ENCODE data around the gene COLEC12.

Gene COLEC12

DNA sequence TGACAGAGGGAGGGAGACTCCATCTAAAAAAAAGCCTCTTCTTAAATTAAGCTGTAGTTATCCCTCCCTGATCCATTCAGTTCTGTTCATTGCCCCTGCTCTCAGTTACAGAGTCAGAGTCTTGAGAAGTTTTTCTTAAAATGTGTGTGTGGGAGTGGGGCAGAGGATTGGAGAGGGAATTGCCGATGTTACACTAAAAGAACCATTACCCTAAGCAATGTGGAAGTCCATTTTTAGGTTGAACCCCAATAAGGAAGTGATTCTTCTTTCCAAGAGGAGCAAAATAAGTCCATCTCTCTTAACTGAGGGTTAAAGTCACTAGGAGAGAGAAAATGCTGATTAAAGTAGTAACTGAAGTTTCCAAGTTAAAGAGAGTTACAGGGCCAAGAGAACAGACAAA is 211.5 kb downstream of the COLEC12 start:
- no peak for DNase-seq (ENCODE audit: low read depth)

DNA sequence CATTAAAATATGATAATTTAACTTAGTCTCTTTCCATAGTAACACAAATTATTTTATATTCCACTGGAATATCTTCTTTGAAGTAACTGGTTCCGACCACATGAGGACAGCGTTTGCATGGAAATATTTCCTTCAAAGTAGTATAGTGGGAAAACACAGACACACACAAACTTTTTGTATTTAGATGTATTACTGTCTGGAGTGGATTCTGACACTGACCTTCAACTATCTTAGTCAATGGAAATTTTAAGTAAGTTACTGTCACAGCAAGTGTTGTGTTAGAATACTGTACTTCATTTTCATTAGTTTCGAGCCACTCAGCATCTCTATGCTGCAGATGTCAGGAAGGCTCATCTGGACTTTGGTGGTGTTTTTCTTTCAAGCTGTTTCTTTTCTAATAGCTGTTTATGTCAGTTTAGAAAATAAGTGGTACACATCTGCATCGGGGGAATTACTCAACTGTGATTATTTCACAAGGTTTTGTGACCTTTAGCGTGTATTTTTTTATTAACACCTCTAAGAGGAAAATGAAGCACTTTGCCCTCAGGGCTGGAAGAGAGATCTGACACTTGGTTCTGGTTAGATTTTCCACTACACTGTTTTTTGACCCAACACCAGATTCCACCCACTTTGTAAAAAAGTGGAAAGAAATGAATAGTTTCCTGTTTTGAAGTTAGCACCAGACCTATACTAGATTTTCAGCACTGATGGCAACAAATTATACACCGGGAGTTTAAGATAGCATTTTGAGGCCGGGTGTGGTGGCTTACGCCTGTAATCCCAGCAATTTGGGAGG is 213.8 kb downstream of the COLEC12 start:
- peak; percentile 13 for DNase-seq (ENCODE audit: low read depth)

DNA sequence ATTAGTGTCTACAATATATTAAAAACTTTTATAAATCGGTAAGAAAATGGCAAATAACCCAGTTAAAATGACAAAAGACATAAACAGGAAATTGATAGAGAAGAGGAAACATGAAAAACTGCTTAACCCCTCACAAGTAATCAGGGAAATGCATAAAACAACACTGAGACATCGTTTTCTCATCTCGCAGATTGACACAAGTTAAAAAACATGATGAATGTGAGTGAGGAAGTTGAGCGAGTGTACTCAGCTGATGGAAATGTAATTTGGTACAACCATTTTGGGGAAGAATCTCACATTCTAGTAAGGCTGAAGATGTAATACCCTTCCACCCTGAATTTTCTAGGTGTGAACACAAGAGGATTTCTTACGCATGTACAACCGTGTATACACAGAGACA is 214.7 kb downstream of the COLEC12 start:
- DNase-seq (ENCODE audit: low read depth) = no peak

DNA sequence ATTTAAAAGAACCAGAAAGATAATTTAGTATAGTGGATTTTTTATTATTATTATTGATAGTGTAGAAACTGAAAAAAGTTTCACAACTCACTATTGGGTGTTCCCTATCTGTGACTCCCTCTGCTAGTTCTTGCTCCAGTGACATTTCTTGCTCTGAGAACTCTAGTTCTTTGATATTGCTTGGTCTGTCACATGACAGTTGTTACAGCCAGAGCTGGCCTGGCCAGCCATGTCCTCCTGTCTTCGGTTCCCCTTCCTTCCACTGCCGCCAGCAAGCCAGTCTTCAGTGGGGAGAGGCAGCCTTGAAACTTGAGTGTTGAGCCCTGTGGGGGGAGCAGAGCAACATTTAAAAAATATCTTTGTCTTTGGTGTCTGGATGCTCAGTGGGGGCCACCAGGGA is 225.0 kb downstream of the COLEC12 start:
- no peak for DNase-seq (ENCODE audit: low read depth)

DNA sequence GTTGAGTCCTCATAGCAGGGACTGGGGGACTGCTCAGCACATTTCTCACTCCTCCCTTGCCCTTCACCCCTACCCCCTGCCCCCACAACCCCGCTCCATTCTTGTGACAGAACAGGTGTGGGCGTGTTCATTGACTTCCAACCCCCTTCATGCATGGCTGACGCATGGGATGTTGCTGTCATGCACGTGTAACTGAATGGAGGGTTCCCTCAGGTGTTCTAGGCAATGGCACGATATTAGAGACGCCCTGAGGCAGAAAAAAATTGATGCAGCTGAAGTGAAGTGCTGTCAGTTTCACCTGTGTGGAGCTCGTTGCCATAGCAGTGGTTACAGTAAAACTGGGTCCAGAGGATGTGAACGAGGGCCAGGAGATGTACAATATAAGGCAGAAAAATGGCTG is 226.2 kb downstream of the COLEC12 start:
- no peak for DNase-seq (ENCODE audit: low read depth)

DNA sequence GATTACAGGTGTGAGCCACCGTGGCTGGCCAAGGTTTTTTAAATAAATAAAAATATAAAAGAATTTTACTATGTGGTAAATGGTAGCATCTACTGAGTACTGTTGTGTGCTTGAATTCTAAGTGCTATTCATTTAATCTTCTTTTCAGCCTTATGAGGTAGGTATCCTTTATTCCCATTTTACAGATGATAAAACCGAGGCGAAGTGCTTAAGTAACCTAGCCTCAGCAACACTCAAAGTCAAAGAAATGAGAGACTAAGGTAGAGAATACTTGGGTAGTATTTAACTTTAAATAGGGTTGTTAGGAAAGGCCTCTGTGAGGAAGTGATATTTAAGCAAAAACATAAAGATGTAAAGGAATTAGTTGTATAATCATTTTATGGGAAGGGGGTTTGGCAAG is 227.0 kb downstream of the COLEC12 start:
- no peak for DNase-seq (ENCODE audit: low read depth)

DNA sequence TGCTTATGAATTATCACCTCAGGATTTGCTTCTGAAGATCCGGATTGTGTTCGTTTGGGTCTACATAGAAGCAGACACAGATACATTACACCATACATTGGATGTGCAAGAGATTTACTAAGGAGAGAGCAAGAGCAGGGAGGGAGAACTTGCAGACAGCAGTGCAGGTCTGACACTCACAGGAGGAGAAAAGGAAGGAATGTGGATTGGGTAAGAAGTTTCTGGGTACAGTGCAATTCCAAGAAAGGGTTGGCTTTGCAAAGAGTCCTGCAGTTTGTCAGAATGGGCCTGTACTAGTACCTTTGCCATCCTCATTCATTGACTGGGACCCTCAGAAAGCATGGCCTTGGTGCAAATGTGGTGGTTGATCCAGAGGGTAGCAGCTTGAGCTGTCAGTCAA is 227.9 kb downstream of the COLEC12 start:
- DNase-seq (ENCODE audit: low read depth) = no peak

DNA sequence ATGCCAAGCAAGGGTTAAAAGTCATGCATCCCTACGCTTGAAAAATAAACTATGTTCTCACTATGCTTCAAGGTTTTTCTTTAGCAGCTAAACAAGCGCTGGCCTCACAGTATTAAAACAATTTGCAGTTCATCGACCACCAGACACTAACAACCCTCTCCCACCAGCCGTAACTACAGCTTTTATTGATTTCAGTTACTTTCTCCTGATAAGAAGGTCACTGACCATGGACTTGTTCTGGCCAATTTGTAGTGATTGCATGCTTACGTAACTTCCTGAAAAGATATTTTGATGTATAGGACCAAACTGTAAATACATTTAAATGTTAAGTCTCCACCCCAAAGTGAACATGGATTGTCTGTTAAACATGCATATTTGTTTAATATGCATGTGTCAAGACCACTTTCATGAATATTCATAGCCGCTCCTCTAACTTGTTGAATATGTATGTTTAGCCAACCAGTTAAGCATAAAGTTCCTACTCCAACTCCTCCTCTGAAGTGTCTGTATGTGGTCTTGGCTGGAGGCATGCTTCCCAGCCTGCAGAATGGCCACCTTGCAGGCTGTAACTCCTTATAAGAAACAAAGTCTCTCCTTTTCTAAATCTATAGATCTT is 230.9 kb downstream of the COLEC12 start:
- no peak for DNase-seq (ENCODE audit: low read depth)

DNA sequence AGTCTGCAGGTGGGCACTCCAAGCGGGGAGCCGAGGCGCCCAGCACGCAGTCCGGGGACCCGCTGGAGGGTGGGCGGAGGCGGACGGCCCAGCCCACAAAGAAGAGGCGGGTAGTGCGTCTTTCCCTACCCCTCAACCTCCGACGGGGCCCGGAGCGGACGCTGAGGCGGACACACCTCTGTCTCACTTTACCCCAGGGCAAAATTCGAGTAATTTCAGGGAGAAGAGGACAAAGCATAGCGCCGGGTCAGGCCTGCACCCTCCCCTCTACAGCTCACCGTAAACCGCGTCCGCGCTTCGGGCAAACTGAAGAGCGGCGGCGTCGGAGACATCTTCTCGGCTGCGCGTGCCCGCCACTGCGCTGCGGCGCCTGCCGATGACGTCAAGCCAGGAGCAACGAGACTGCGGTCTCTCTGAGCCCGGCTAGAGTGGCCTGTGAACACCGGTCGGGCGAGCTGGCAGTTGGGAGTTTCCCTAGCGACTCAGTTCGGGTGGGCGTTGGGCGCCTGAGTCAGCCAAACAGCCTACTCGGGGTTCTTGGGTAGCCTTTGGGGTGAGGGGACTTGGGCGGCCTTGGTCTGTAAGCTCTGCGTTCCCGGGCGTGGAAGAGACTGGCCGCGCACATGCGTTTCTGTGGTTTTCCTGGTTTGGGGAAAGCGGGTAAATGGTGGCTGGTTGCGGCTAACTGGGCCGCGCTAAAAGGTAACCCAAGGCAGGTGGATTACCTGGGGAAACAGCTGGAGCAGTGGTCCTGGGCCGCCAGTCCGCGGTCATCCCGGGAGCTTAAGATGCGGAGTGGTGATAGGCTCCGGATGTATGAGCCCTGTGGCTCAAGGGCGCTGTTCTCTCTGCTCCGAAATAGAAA is 232.6 kb downstream of the COLEC12 start, which contains the start of gene THOC1:
Gene THOC1, minus strand, starts transcription at position 360 of the 865 bp plus-strand sequence. Its CDS starts 28 bp downstream, at position 332.
- DNase-seq (ENCODE audit: low read depth) = peak; percentile 84

DNA sequence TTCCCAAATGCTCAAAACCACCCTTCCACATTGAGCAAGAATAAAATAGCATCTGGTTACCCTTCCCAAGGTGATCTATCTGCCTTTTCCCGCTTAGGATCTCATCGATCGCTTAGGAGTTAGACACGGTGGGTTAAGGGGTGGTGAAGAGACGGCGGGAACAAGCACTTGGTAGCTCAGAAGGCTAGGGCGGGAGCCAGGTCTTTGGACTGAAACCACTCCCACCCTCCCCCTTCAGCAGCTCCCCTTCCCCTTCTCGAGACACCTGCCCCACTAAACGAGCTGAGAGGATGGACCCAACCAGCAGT is 233.2 kb downstream of the COLEC12 start:
- DNase-seq (ENCODE audit: low read depth) = no peak
